CD4-positive, alpha-beta T cell treated with Interleukin-15 for 1 hour (primary cell): ENCODE results near the gene SYT6.

Source experiments
- DNase-seq: peaks from one replicate; pipeline ENCODE4 v3.0.0-alpha.2; 2020

SYT6 gene

DNA sequence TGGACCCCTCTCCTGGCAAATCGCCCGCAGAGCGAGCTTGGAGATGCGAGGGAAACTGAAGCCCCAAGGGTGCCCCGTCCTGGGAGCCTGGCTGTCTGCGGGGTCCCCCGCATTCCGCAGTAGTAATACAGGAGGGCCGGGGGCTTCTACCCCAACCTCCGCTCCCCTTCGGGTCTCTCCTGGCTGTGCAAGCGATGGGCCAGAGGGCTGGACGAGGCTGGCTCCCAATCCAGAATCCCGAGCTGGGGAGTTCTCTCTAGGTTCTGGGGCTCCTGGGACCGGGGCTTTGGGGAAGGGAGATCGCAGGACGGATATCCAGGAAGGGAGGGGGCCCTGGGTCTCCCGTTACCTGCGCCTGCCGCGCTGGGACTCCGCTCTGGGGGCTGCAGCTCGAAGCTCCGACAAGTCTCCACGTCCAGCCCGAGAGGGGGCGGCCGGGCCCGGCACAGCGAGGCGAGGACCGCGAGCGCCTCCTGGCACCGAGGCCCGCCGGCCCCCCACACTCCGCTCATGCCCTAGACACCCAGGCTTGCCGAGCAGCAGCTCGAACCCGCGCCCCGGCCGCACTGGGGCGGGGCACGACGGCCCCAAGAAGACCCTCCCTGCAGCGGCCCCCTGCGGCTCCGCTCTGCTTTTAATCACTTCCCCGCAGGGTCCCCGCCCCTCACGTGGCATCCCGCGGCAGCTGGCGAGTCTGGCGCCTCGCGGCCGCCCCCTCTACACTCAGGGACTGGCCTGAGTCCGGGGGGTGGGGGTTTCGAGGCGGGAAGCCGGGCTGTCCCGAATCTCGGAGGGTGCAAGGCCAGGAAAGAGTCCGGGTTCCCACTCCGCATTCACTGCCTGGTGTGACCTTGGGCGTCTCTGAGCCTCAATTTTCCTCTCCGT is at the start of gene SYT6:
SYT6 (minus strand) TSS at position 609 of the 885 bp plus-strand sequence; CDS start at position 512, 97 bp downstream.
- DNase-seq: no peak

GRCh38 chr1:114201486-114201885 is 47.8 kb upstream of the SYT6 start:
- DNase-seq: no peak

DNA sequence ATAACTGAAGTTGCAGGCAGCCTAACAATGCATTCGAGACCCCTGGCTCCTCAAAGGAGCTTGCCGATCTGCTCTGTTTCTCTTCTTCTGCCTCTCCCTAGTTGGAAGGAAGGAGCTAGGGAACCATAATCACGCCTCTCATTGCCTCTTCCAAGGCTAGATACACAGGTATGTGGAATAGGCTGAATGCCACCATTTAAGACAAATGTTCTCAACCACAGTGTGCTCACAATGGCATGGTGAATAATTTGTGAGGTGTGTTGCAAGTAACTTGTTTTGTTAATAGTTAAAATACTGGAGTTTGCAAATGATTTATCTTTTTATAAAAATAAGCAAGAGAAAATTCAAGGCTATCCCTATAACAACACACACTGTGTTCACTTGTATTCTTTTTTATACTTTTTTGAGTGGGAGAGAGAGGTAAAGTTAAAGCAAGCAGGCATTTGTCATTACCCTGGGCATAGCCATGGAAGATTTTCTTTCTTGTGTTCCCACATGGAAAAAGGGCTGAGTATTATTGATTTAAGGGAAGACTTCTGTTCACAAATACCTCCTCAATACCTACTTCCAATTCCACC is 45.4 kb upstream of the SYT6 start:
- DNase-seq: no peak

DNA sequence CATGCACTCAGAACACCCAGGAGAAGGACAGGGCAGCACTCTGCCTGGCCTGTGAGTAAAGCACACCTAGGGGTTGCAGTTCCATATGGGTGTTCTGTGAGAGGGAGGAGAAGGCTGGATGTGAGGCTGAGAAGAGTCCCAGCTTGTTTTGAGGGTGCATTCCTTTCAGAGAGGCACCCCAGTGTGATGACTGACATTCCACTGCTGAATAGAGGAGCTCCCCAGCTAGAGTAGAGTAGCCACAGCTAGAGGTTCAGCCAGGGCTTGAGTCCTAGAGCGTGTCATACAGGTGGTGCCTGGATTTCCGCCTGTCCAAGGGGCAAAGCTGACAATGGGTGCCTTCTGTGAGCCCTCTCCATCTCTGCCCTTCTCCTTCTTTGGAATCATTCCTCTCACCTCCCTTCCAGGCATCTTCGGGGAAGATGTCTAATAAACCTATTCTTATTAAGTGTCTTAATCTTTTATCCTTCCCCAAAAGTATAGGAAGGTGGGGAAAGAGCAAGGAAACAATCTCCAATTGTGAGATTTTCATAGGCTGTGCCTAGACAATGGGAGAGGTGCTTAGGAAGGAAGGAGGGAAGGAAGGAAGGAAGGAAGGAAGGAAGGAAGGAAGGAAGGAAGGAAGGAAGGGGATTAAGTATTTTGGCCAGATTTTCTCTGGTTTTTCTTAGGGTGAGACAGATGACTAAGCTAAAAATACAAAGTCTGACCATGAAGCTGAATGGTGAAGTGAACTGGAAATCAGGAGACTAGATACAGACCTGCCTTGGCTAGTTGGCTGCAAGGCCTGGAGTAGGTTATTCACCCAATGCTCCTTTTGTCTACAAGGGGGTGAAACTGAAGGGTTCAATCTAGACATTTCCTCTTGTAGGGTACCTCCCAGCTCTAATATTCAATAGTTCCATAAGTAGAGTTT is 43.6 kb upstream of the SYT6 start:
- no peak for DNase-seq

DNA sequence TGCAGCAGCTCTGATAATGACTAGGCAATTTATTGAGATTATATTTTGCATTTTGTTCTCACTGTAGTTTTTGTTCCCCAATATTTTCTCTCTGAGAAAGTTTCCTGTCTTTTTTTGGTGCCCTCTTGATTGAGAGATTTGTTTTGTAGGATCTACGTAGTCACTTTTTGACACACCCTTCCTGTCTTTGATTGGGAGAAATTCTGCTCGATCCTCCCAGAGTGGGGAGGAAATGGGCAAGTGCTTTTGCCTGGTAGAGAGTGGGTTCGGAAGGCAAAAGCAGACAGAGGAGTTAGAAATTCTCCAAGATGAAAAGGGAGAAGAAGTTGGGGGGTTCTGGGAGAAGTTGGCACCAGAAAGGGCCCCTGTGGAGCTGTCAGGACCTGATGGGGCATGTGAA is 42.1 kb upstream of the SYT6 start:
- DNase-seq: no peak

DNA sequence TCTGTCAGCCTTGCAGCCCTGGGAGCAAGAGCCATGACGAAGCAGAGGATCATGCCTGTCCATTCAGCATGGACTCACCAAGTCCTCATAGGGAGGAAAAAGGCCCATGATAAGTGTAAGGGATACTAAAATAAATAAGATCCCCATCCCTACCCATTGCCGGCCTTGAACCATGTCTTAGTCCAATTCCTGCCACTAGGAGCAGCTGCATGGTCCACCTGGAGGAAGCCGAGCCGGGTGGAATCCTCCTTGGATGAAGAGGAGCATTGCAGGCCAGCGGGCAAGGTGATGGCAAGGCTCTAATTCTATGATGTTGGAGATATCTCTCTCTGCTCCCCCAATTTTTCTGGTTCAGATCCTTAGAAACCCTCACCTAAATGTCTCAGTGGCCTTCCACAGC is 38.7 kb upstream of the SYT6 start:
- no peak for DNase-seq

DNA sequence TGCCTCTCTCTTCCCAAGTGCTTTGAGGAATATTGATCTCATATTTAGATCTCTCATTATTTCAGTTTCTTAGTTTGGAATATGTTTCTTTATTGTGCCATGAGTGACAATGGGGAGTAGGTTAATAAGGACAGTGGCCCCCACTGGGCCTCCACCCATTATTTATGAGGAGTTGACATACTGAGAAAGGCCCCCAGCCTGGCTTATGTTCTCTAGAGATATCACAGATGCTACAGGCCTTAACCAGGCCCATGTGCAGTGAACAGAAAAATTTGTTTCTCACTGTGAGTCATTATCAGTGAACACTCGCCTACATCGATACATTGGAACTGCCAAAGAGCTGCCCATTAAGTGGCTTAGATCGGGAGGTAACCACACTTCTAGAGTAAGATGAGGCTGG is 35.7 kb upstream of the SYT6 start:
- no peak for DNase-seq

DNA sequence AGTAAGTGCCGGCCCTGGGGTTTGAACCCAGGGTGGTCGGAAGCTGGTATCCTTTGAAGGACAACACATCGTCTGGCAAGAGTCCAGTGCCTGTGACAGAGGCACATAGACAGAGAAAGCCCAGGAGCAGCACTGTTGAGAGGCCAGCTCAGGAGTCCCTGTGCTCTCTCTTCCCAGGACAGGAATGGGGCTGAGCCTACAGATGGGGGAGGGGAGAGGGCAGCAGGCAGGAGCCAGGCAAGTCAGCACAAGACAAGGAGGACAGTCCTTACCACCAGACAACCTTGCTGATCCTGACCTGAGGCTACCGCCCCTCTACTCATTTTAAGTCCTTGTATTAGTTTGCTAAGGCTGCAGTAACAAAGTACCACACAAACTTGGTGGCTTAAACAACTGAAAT is 27.7 kb upstream of the SYT6 start:
- DNase-seq: no peak

DNA sequence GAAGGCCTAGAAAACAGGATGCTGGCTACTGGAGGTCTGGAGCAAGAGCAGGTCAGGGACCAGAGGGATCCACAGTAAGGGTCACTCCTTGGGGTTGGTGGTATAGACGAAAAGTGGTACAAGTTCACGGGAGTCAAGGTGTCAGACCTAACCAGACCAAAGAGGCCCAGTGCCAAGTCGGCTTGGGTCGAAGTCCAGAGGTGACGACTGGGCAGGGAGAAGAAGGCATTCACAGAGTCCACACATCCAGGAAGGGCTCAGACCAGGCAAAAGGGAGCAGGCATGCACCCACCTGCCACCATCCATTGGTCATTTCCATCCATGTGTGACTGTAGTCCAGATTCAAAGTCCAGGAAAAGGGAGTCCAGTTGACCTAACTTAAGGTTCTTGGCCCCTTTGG is 27.1 kb upstream of the SYT6 start:
- DNase-seq: no peak

DNA sequence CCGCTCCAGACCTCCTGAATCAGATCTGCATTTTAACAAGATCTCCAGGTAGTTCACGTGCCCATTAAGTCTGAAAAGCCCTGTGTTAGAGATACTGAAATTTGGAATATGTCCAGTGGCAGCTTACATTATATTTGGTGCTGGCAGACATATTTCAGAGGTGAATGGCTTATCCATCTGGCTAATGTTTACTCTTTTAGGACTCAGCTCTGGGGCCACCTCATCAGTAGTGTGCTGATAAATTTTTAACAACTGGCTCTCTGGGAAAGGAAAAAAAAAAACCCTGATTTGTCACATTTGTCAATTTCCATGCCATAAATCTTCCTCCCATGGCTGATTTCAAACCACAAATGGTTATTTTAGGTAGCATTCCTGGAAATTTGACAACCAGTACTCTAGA is 25.3 kb upstream of the SYT6 start:
- DNase-seq: no peak

DNA sequence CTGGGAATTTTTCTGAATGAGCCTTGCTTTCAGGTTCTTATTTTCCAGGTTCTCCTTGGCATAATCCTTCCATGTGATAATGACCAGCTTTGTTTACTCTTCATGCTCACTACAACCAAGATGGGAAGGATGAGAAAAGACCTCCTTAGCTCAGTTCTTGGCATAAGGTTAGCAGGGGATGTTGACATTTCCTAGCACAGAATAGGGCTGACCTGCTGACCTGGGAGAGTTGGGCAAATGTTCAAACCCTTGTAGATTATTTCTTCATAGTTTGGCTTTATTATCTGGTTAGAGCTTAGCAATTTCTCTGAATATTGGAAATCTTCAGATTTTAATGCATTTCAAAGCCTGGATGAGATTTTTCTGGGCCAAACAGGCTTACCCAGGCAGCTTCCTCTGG is 23.6 kb upstream of the SYT6 start:
- no peak for DNase-seq

- no peak for DNase-seq
These were observed 22.7 kb upstream of the SYT6 start for GRCh38 chr1:114176366-114176765.

- no peak for DNase-seq
These were observed 20.0 kb upstream of the SYT6 start for GRCh38 chr1:114173680-114174079.

- DNase-seq: no peak
These were observed 15.8 kb upstream of the SYT6 start for GRCh38 chr1:114169509-114169908.

GRCh38 chr1:114167226-114167625 is 13.6 kb upstream of the SYT6 start:
- no peak for DNase-seq

GRCh38 chr1:114164840-114165543 is 11.3 kb upstream of the SYT6 start:
- no peak for DNase-seq

- DNase-seq: no peak
These were observed 6.3 kb upstream of the SYT6 start for GRCh38 chr1:114159941-114160340.

- no peak for DNase-seq
These were observed 3.6 kb upstream of the SYT6 start for GRCh38 chr1:114157275-114157660.

DNA sequence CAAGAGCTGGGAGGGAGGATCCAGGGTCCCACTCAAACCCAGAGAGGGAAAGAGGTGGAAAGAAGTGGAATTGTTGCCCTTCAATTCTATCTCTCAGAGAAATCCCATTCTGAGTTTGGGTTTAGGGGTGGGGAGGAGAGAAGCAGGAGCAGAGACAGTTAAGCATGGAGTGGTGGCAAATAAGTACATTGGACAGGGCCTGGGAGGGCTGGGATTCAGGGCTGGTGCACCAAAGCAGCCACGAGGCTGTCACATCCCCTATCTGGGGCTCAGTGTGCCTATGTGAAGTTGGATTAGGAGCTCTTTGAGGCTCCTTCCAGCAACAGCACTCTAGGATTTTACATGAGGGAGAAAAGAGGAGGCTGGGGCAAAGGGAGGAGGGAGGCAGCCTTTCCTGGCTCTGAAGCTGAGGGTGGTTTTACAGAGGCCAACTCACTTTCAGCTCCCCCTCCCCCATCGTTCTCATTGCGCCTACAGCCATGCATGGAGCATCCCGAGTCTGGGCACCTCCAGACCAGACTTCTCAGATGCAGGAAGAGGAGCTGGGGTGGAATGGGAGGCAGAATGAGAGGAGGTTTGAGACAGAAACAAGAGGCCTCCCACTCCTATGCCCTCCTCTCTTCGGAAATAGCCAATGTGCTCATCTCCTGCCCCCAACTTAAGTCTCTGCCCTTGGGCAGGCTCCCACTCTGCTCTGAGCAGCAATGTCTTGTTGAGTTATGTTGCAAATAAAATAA is 3.0 kb upstream of the SYT6 start:
- DNase-seq: no peak

- no peak for DNase-seq
These were observed 2.0 kb upstream of the SYT6 start for GRCh38 chr1:114155706-114156105.

DNA sequence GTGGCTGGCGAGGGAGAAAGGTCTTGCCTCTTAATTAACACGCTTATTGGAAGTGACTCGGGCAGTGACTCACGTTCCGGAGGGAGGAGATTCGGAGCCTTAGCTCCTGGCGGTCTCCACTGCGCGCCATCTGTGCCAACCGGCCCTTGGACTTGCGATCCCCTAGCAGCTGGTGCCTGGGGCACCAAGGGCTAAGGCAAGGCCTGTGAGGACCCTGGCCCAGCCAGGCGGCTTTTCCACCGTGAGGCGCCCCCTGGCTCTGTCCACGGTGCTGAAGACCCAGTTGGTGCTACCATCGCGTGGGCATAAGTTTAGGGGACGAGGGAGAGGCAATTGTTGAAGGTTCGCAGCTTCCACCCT is 1.3 kb upstream of the SYT6 start:
- DNase-seq: no peak
